DOHH2 (cell line): ENCODE results near the gene CLRN1.

Experiments
- EZH2phosphoT487 ChIP-seq: fragments of 200-600 bp; sonication (generic); IDR thresholded peaks from 2 replicates; pipeline ENCODE4 v1.6.1; 2017; ENCODE audit warnings: borderline replicate concordance, mild to moderate bottlenecking, antibody characterized with exemption, low read length, moderate library complexity, mixed read lengths
- TF ChIP-seq, protein P1 (sequence below): fragments of 200-600 bp; sonication (generic); IDR thresholded peaks from one replicate; pipeline ENCODE4 v1.5.1; 2014; ENCODE audit warnings: antibody characterized with exemption, mild to moderate bottlenecking, low read depth, low read length; ENCODE audit not compliant: poor library complexity, severe bottlenecking

DNA sequence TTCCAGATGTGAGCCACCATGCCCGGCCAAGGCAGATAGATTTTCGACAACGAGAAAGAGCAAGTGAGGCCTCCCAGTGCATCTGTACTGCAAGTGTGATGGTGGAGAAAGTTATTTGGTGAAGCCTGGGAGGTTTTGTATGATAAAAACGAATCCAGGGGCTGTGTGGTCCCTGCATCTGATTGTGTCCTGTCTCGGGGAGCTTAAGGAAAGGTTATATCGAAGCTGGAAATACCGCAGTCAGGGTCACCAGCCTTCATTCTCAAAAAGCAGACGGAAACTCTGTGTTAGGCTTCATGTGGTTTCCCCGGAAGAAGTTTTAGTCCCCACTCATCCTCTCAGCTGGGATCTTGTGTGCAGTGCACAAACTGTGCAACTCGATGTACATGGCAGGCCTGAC is 70.7 kb downstream of the CLRN1 start:
- TF ChIP-seq, protein P1, sequence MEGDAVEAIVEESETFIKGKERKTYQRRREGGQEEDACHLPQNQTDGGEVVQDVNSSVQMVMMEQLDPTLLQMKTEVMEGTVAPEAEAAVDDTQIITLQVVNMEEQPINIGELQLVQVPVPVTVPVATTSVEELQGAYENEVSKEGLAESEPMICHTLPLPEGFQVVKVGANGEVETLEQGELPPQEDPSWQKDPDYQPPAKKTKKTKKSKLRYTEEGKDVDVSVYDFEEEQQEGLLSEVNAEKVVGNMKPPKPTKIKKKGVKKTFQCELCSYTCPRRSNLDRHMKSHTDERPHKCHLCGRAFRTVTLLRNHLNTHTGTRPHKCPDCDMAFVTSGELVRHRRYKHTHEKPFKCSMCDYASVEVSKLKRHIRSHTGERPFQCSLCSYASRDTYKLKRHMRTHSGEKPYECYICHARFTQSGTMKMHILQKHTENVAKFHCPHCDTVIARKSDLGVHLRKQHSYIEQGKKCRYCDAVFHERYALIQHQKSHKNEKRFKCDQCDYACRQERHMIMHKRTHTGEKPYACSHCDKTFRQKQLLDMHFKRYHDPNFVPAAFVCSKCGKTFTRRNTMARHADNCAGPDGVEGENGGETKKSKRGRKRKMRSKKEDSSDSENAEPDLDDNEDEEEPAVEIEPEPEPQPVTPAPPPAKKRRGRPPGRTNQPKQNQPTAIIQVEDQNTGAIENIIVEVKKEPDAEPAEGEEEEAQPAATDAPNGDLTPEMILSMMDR = no peak
- TF ChIP-seq EZH2phosphoT487 = no peak
